Adipocyte (in vitro differentiated cells): ENCODE measurements around the gene STX17.
"Not testable (repeated sequence)": the region's sequence is repeated elsewhere in the genome, so short reads cannot be mapped to it uniquely, and the experiment has no call there.

Source experiments
- DNase-seq: peaks from one replicate; pipeline ENCODE4 v3.0.0-alpha.2; 2015; ENCODE audit warnings: low read depth
- H3K27me3 ChIP-seq: replicated peaks from 2 replicates; pipeline ENCODE4 v1.7.0; 2013; ENCODE audit warnings: mild to moderate bottlenecking, low read length, moderate library complexity; ENCODE audit not compliant: control insufficient read depth, insufficient read depth
- H3K36me3 ChIP-seq: 2 replicates; pipeline ENCODE4 v1.7.0; 2013; ENCODE audit warnings: low read length, mild to moderate bottlenecking, moderate library complexity; ENCODE audit not compliant: control insufficient read depth, insufficient read depth, severe bottlenecking
- H3K4me1 ChIP-seq: 2 replicates; pipeline ENCODE4 v1.7.0; 2013; ENCODE audit warnings: mild to moderate bottlenecking, low read length, moderate library complexity; ENCODE audit not compliant: control insufficient read depth, insufficient read depth
- H3K4me3 ChIP-seq: 2 replicates; pipeline ENCODE4 v1.7.0; 2013; ENCODE audit warnings: mild to moderate bottlenecking, low read length, moderate library complexity
- H3K9ac ChIP-seq: 2 replicates; pipeline ENCODE4 v1.7.0; 2013; ENCODE audit warnings: mild to moderate bottlenecking, low read length, moderate library complexity
- H3K9me3 ChIP-seq: 2 replicates; pipeline ENCODE4 v1.7.0; 2013; ENCODE audit warnings: mild to moderate bottlenecking, low read length, moderate library complexity; ENCODE audit not compliant: control insufficient read depth

STX17 gene

GRCh38 chr9:99971410-99971809 lies 65.0 kb downstream of the STX17 start:
- H3K9me3 ChIP-seq: no peaks in the 10 kb centered on the region
- no peak overlapping the region for H3K4me3 ChIP-seq
- no peaks in the 10 kb centered on the region for H3K27me3 ChIP-seq
- H3K36me3 ChIP-seq: peaks cover 40% of the 10 kb centered on the region
- DNase-seq: no peak
- H3K9ac ChIP-seq: no peak overlapping the region
- H3K4me1 ChIP-seq: no peaks in the 10 kb centered on the region

- H3K4me3 ChIP-seq: no peak overlapping the region
- H3K9me3 ChIP-seq: no peaks in the 10 kb centered on the region
- no peak for DNase-seq
- H3K27me3 ChIP-seq: no peaks in the 10 kb centered on the region
- H3K9ac ChIP-seq: no peak overlapping the region
- H3K4me1 ChIP-seq: no peaks in the 10 kb centered on the region
- peaks cover 27% of the 10 kb centered on the region for H3K36me3 ChIP-seq
Measured at GRCh38 chr9:99973455-99973854, 67.0 kb downstream of the STX17 start.

- Histone ChIP-seq H3K4me1 (no peaks in the 10 kb centered on the region), H3K9me3 (no peaks in the 10 kb centered on the region), H3K27me3 (no peaks in the 10 kb centered on the region), H3K4me3 (no peak overlapping the region), H3K9ac (no peak overlapping the region), H3K36me3 (peaks cover 7% of the 10 kb centered on the region)
- DNase-seq: no peak
Measured at GRCh38 chr9:99977033-99977792, 70.8 kb downstream of the STX17 start.

GRCh38 chr9:99978221-99978620 lies 71.8 kb downstream of the STX17 start:
- Histone ChIP-seq H3K36me3 (peaks cover 11% of the 10 kb centered on the region), H3K9me3 (no peaks in the 10 kb centered on the region), H3K27me3 (no peaks in the 10 kb centered on the region), H3K4me3 (no peak overlapping the region), H3K9ac (no peak overlapping the region), H3K4me1 (no peaks in the 10 kb centered on the region)
- no peak for DNase-seq

GRCh38 chr9:99980598-99980997 lies 74.1 kb downstream of the STX17 start:
- DNase-seq: no peak
- no peaks in the 10 kb centered on the region for H3K27me3 ChIP-seq
- H3K36me3 ChIP-seq: peaks cover 16% of the 10 kb centered on the region
- no peaks in the 10 kb centered on the region for H3K4me1 ChIP-seq
- no peak overlapping the region for H3K4me3 ChIP-seq
- H3K9me3 ChIP-seq: no peaks in the 10 kb centered on the region
- H3K9ac ChIP-seq: no peak overlapping the region

GRCh38 chr9:99986642-99987041 lies 80.2 kb downstream of the STX17 start:
- Histone ChIP-seq H3K9ac (no peak overlapping the region), H3K27me3 (no peaks in the 10 kb centered on the region), H3K36me3 (peaks cover 27% of the 10 kb centered on the region), H3K4me3 (no peak overlapping the region), H3K9me3 (peaks cover 14% of the 10 kb centered on the region), H3K4me1 (no peaks in the 10 kb centered on the region)
- DNase-seq: no peak

GRCh38 chr9:99990508-99990907 lies 84.1 kb downstream of the STX17 start:
- not testable (repeated sequence) for DNase-seq, H3K4me3 ChIP-seq, H3K4me1 ChIP-seq

GRCh38 chr9:99998266-99998665 lies 91.8 kb downstream of the STX17 start:
- DNase-seq: no peak
- Histone ChIP-seq H3K4me1 (no peaks in the 10 kb centered on the region), H3K27me3 (no peaks in the 10 kb centered on the region), H3K36me3 (peaks cover 10% of the 10 kb centered on the region), H3K4me3 (no peak overlapping the region), H3K9me3 (peaks cover 4% of the 10 kb centered on the region), H3K9ac (no peak overlapping the region)

More at GRCh38 chr9:99990508-99990907, 84.1 kb downstream of the STX17 start:
- not testable (repeated sequence) for H3K9ac ChIP-seq, H3K27me3 ChIP-seq
- H3K36me3 ChIP-seq: peaks cover 13% of the 10 kb centered on the region
- H3K9me3 ChIP-seq: peaks cover 14% of the 10 kb centered on the region

- no peak for DNase-seq
- Histone ChIP-seq H3K36me3 (peaks cover 16% of the 10 kb centered on the region), H3K9me3 (peaks cover 8% of the 10 kb centered on the region), H3K9ac (no peak overlapping the region), H3K27me3 (no peaks in the 10 kb centered on the region), H3K4me1 (no peaks in the 10 kb centered on the region), H3K4me3 (no peak overlapping the region)
Measured at GRCh38 chr9:99998866-99999265, 92.4 kb downstream of the STX17 start.

- no peak overlapping the region for H3K4me3 ChIP-seq
- H3K9me3 ChIP-seq: peaks cover 8% of the 10 kb centered on the region
- no peak overlapping the region for H3K9ac ChIP-seq
- H3K4me1 ChIP-seq: no peaks in the 10 kb centered on the region
- H3K36me3 ChIP-seq: peaks cover 25% of the 10 kb centered on the region
- no peak for DNase-seq
- H3K27me3 ChIP-seq: no peaks in the 10 kb centered on the region
Measured at GRCh38 chr9:99999797-100000196, 93.3 kb downstream of the STX17 start.

GRCh38 chr9:100011062-100011681 lies 104.7 kb downstream of the STX17 start:
- no peaks in the 10 kb centered on the region for H3K4me1 ChIP-seq
- H3K4me3 ChIP-seq: no peak overlapping the region
- peaks cover 5% of the 10 kb centered on the region for H3K9me3 ChIP-seq
- DNase-seq: peak; percentile 45
- H3K9ac ChIP-seq: no peak overlapping the region
- H3K27me3 ChIP-seq: no peaks in the 10 kb centered on the region
- H3K36me3 ChIP-seq: peaks cover 30% of the 10 kb centered on the region
